Erythroblast (primary cell): ENCODE results near the gene CAMKK2.

Experiments
- GATA1 ChIP-seq: IDR thresholded peaks from 2 replicates; pipeline ENCODE4 v1.6.1; 2011; ENCODE audit warnings: low read depth, mild to moderate bottlenecking, control low read depth, low read length, moderate library complexity
- POLR2A ChIP-seq: IDR thresholded peaks from 2 replicates; pipeline ENCODE4 v1.6.1; 2011; ENCODE audit warnings: mild to moderate bottlenecking, low read length

DNA sequence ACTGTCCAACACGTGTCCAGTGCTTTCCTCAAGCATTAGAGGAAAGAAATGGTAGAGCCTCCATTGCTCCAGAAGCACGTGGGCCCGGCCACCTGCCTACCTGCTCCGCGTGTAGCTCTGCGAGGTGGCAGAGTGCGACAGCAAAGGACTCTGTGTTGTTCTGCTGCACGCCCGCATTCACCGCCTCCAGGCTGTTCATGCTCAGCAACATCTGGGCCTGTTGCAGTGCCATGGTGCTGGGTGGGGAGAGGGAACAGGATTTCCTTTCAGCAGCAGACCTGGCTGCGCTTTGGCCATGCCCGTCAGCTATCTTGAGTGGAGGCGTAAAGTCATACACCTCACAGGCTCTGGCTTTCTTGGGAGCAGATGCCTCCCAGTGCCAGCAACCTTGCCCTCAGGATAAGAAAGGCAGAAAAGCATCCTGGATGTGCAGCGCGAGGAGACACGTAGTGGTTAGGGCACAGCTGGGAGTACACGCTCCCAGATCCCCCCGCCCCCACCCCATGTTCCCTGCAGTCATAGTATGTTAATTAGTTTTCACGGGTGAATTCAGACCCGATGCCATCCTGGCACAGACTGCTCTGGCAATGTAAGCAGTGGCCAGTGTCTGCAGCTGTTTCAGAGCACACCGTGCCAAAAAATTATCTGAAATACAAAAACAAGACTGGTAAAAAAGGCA is 30.6 kb upstream of the CAMKK2 start:
- TF ChIP-seq POLR2A (no peak), GATA1 (no peak)
